SH-SY5Y (cell line): ENCODE measurements around the gene RELL1.

ENCODE experiments used
- GATA2 ChIP-seq: IDR thresholded peaks from 2 replicates; pipeline ENCODE4 v1.6.1; 2011; ENCODE audit warnings: mild to moderate bottlenecking, low read depth, low read length
- GATA3 ChIP-seq: IDR thresholded peaks from 2 replicates; pipeline ENCODE4 v1.6.1; 2011; ENCODE audit warnings: low read depth, mild to moderate bottlenecking, low read length, moderate library complexity

DNA sequence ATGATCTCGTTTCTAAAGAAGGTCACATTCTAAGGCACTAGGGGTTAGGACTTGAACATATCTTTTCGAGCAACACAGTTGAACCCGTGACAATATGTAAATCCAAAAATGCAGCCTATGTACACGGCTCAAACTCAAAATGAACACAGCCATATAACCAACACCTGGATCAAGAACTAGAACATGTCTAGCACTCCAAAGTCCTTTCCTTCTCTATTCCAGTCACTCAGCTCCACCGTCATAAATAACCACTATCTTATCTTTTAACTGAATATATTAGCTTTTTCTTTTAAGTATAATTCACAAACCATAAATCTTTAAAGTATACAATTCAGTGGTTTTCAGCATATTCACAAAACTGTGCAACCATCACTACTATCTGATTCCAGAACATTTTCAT is 19.4 kb upstream of the RELL1 start:
- TF ChIP-seq GATA3 (no peak), GATA2 (no peak)
